HTR-8/SVneo (cell line): ENCODE results near the gene SCN8A.
"Not testable (repeated sequence)": the region's sequence is repeated elsewhere in the genome, so short reads cannot be mapped to it uniquely, and the experiment has no call there.

ENCODE experiments used
- DNase-seq: peaks from one replicate; pipeline ENCODE4 v3.0.0; 2011; ENCODE audit warnings: low spot score, mixed read lengths; ENCODE audit not compliant: insufficient read length
- FAIRE-seq: peaks from 2 replicates; lab custom pipeline; 2011; peaks lifted over from hg19 to GRCh38; lab: Jason Lieb, UNC

The SCN8A gene

GRCh38 chr12:51591016-51591901 is at the start of gene SCN8A:
Gene SCN8A (plus strand): TSS chr12:51591233. CDS start chr12:51662818, 71,585 bp downstream.
- FAIRE-seq: no peak
- DNase-seq: peak; percentile 51

- no peak for DNase-seq
- no peak for FAIRE-seq
Observed at GRCh38 chr12:51546097-51546496, 44.9 kb upstream of the SCN8A start.

DNA sequence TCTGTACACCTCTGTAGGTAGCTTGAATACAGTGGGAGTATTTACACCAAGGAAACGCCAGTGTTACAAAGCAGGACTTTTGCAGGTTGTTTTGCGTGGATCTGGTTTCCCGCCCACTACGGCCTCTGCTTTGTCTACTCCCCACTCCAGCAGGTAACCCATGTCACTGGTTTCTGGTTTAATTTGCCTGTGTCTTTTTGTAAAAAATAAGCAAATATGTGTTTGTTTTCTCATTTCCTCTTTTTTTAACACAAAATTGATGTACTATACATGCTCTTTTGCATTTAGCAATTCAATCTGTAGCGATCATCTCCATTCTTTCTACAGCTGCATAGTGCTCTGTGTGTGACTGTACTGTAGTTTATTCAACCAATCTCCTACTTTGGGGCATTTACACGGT is 43.4 kb upstream of the SCN8A start:
- FAIRE-seq: no peak

DNA sequence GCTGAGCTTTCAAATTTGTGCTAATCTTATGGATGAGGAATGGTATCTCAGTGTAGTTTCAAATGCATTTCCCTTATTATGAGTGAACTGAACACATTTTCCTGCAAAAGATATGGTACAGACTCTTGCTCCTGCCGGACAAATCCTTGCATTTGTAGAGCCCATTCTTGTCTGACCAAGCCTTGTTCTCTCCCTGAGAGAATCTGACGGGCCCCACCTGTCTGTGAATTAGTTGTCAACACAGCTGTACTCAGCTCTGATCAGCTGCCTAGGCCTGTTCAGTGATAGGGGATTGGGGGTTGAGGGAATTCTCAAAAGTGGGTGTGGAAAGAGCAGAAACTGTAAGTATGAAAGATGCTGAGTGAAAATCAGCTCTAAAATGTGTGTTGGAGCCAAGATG is 42.8 kb upstream of the SCN8A start:
- FAIRE-seq (no peak), DNase-seq (no peak)

More for the DNA sequence above, 43.4 kb upstream of the SCN8A start:
- no peak for DNase-seq

- no peak for DNase-seq
- no peak for FAIRE-seq
Observed at GRCh38 chr12:51549637-51550036, 41.4 kb upstream of the SCN8A start.

DNA sequence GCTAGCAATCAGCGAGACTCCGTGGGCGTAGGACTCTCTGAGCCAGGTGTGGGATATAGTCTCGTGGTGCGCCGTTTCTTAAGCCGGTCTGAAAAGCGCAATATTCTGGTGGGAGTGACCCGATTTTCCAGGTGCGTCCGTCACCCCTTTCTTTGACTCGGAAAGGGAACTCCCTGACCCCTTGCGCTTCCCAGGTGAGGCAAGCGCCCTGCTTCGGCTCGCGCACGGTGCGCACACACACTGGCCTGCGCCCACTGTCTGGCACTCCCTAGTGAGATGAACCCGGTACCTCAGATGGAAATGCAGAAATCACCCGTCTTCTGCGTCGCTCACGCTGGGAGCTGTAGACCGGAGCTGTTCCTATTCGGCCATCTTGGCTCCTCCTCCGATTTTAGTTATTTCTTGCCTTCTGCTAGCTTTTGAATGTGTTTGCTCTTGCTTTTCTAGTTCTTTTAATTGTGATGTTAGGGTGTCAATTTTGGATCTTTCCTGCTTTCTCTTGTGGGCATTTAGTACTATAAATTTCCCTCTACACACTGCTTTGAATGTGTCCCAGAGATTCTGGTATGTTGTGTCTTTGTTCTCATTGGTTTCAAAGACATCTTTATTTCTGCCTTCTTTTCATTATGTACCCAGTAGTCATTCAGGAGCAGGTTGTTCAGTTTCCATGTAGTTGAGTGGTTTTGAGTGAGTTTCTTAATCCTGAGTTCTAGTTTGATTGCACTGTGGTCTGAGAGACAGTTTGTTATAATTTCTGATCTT is 22.6 kb upstream of the SCN8A start:
- FAIRE-seq, DNase-seq: not testable (repeated sequence)

- FAIRE-seq: no peak
Observed at GRCh38 chr12:51579321-51579850, 11.6 kb upstream of the SCN8A start.

GRCh38 chr12:51589060-51589459 is 2.0 kb upstream of the SCN8A start:
- no peak for FAIRE-seq
- DNase-seq: no peak

More at GRCh38 chr12:51579321-51579850, 11.6 kb upstream of the SCN8A start:
- DNase-seq: no peak

- DNase-seq: no peak
- no peak for FAIRE-seq
Observed at GRCh38 chr12:51589557-51590176, 1.4 kb upstream of the SCN8A start.

DNA sequence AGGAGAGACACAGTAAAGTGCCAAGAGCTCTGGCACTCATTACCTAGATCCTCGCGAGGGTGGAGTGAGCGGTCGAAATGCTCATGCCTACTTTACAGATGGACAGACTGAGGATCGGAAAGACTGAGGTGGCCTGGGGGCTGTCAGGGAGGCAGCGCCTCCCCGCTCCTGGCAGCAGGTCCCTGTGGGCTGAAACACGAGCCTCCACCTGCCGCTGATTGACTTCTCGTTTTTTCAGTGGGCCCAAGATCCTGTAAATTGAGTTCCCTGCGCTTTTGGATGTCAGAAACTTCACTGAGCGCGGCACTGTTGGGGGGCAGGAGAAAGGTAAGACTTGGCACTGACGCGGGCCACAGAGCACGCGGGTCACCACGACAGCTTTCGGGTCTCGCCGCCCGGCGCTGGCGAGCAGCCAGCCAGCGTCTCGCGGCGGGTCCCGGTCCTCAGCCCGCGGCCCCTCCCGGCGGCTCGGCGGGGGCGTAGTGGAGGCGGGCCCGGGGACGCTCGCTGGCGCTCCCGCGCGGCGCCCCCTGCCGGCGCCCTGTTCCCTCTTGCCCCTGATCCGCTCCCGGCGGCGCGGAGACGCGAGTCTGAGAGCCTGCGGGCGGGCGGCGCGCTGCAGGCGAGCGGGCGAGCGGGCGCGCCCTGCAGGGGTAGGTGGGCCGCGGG is 552 bp upstream of the SCN8A start:
- DNase-seq (peak; percentile 78), FAIRE-seq (peak; percentile 58)

DNA sequence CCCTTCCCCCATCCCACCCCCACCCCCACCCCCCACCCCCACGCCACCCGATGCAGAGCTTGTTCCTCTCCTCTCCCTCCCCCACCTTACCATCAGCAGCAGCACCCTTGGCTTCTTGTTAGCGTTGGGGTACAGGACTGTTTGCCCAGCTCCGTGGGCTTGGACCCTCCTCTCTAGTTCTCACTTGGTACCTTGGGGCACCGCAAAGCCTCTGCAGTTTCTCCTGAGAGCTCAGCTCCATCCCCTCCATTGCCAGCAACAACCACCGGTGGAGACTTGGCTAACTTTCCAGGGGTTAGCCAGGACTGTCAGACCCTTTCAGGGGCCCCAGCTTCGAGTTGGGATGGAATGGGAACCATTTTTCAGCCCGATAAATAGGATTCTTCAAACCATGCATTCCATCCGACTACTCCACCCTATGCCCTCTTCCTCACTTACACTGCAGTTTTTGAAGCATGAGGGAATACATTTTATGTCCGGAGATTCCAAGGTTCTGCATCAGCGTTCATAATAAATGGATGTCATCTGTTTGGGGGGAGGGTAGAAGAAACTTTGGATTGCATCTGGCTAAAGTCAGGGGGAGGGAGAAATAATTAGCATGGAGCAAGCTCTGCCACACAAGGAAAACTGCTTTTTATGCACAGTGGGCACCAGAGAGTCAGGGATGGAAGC is 1.1 kb downstream of the SCN8A start:
- peak; percentile 15 for DNase-seq
- FAIRE-seq: no peak

GRCh38 chr12:51593021-51593420 is 2.0 kb downstream of the SCN8A start:
- DNase-seq: no peak
- no peak for FAIRE-seq

DNA sequence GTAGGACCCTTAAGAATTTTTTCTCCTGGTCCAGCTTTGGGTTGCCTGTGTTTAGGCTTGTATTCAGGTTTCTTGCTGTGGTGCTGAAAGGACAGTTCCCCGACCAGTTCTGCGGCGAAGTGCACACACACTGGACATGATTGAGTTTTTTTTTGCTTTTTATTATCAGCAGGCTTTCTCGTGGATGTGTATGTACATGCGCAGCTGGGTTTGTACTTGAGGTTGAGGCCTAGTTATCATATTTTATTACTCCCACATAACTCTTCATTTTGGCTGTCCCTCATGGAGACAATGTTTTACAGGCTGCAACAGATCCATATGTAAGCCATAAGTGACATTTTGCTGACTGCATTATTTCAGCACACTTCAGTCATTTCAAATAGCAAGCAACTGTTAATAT is 2.5 kb downstream of the SCN8A start:
- no peak for DNase-seq
- FAIRE-seq: no peak

- FAIRE-seq (no peak), DNase-seq (no peak)
Observed at GRCh38 chr12:51598156-51598555, 7.1 kb downstream of the SCN8A start.

- FAIRE-seq (no peak), DNase-seq (no peak)
Observed at GRCh38 chr12:51600721-51601120, 9.7 kb downstream of the SCN8A start.

- no peak for FAIRE-seq
Observed at GRCh38 chr12:51601241-51601640, 10.2 kb downstream of the SCN8A start.

DNA sequence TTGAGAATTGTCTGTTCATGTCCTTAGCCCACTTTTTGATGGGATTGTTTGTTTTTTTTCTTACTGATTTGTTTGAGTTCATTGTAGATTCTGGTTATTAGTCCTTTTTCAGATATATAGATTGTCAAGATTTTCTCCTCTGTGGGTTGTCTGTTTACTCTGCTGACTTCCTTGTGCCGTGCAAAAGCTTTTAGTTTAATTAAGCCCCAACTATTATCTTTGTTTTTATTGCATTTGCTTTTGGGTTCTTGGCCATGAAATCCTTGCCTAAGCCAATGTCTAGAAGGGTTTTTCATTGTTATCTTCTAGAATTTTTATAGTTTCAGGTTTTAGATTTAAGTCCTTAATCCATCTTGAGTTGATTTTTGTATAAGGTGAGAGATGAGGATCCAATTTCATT is 14.9 kb downstream of the SCN8A start:
- DNase-seq, FAIRE-seq: not testable (repeated sequence)

More at GRCh38 chr12:51601241-51601640, 10.2 kb downstream of the SCN8A start:
- no peak for DNase-seq

GRCh38 chr12:51607197-51607596 is 16.2 kb downstream of the SCN8A start:
- DNase-seq, FAIRE-seq: not testable (repeated sequence)

GRCh38 chr12:51620448-51620847 is 29.4 kb downstream of the SCN8A start:
- FAIRE-seq (no peak), DNase-seq (no peak)
